GM10266 (cell line): ENCODE results near the gene KCNE1.
A peak's percentile ranks its signal among the peaks of the same experiment; 100 is the strongest.

ENCODE experiments used
- DNase-seq: peaks from one replicate; pipeline ENCODE4 v3.0.0; 2012; ENCODE audit errors: extremely low spot score
- CTCF ChIP-seq: IDR thresholded peaks from 2 replicates; pipeline ENCODE4 v1.5.1; 2012; ENCODE audit warnings: mild to moderate bottlenecking, low read depth; ENCODE audit not compliant: control insufficient read depth, insufficient read depth; ENCODE audit errors: missing control alignments

The KCNE1 gene

GRCh38 chr21:34535886-34536285 is 23.9 kb upstream of the KCNE1 start:
- no peak for TF ChIP-seq CTCF
- DNase-seq = no peak

DNA sequence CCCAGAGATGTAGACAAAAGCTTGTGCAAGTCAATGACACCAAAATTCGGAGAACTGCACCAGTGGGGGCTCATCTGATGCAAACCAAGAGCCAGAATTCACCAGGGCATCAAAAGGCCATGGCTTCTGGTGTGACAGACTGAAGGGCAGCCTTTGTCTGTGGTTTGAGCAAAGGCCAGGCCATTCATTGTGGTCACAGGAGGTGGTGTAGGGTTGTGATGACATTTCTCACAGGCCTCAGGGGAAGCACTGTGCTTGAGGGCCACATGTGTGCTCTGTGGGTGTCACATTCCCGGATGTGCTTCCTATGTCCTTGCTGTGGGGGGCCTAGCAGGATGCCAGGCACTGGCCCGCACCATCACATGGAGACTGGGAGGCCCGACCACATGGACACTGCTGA is 22.5 kb upstream of the KCNE1 start:
- TF ChIP-seq CTCF = no peak
- peak; percentile 25 for DNase-seq

GRCh38 chr21:34533938-34534337 is 21.9 kb upstream of the KCNE1 start:
- TF ChIP-seq CTCF = no peak
- no peak for DNase-seq

DNA sequence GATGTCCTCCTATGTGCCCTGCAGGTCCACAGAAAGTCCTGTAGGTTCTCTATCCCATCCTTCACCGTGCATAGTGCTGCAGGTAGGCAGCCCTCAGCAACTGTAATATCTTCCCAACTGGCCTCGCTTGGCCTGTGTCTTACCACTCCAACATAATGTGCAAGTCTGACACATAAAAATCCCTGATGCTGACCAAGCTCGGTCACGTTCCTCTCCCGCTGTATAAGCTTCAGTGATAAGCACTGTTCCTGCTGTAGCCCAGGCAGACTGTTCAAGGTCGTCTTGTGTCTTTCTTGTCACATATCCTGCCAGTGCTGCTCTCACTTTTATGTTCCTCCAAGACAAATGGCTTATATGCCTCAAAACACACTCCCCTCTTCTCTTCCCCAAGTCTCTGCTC is 19.4 kb upstream of the KCNE1 start:
- DNase-seq = no peak
- TF ChIP-seq CTCF = no peak

GRCh38 chr21:34530261-34530660 is 18.3 kb upstream of the KCNE1 start:
- no peak for TF ChIP-seq CTCF

GRCh38 chr21:34528131-34528561 is 16.1 kb upstream of the KCNE1 start:
- no peak for DNase-seq
- no peak for TF ChIP-seq CTCF

More at GRCh38 chr21:34530261-34530660, 18.3 kb upstream of the KCNE1 start:
- DNase-seq = no peak

GRCh38 chr21:34526618-34527290 is 14.7 kb upstream of the KCNE1 start:
- TF ChIP-seq CTCF = no peak
- peak; percentile 51 for DNase-seq
